IPS-18c (cell line): ENCODE data around the gene VSTM2B.
"Not testable (repeated sequence)": the region's sequence is repeated elsewhere in the genome, so short reads cannot be mapped to it uniquely, and the experiment has no call there.

ENCODE experiments used
- H3K4me3 ChIP-seq: 2 replicates; pipeline ENCODE4 v1.7.0; 2013; ENCODE audit warnings: low read depth, mild to moderate bottlenecking, low read length, moderate library complexity; ENCODE audit not compliant: insufficient read depth
- H3K9me3 ChIP-seq: one replicate; pipeline ENCODE4 v1.6.1; 2013; ENCODE audit warnings: mild to moderate bottlenecking, low read length, moderate library complexity; ENCODE audit not compliant: control insufficient read depth, insufficient read depth

The VSTM2B gene

GRCh38 chr19:29525901-29526729, at the start of gene VSTM2B:
TSS of gene VSTM2B (plus strand) at chr19:29525994. CDS start at chr19:29526584, 590 bp downstream.
- H3K4me3 ChIP-seq, result peak within 1 kb of the TSS; percentile 53

GRCh38 chr19:29476528-29476927, 49.3 kb upstream of the VSTM2B start:
- Histone ChIP-seq H3K9me3 (peaks cover 2% of the 10 kb centered on the region), H3K4me3 (no peak overlapping the region)

More at GRCh38 chr19:29525901-29526729, at the start of gene VSTM2B:
- peaks cover 7% of the 10 kb centered on the region for H3K9me3 ChIP-seq

DNA sequence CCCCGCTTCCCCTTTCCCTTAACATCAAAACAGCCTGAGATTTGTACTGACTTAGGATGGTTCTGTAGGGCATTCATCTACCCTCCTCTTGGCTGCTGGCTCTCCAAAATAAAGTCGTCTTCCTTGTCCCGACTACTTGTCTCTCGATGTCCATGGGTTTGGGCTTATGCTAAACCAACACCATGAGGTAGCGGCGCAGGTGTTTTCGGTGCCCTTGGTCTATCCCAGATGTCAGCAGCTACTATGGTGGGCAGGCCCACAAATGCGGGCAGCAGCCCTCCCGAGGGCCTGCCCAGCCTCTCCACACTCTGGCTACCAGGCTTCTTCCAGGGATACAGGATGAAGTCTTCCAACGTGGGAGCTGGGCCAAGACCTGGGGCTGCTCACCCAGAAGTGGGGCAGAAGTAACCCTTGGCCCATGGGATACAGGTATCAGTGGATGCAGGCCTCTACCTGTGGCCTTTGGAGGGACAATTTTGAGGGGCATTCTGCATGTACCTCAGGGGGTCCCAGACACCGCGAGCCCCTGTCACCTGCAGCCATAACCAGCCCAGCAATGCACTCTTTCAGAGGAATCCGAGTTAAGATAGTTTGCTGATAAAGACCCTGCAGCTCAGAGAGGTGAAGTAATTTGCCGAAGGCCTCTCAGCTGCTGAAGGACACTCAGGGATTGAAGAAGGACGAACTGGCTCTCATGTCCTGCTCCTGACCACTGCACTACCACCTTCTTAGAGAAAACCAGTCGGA, 47.8 kb upstream of the VSTM2B start:
- no peak overlapping the region for H3K4me3 ChIP-seq

DNA sequence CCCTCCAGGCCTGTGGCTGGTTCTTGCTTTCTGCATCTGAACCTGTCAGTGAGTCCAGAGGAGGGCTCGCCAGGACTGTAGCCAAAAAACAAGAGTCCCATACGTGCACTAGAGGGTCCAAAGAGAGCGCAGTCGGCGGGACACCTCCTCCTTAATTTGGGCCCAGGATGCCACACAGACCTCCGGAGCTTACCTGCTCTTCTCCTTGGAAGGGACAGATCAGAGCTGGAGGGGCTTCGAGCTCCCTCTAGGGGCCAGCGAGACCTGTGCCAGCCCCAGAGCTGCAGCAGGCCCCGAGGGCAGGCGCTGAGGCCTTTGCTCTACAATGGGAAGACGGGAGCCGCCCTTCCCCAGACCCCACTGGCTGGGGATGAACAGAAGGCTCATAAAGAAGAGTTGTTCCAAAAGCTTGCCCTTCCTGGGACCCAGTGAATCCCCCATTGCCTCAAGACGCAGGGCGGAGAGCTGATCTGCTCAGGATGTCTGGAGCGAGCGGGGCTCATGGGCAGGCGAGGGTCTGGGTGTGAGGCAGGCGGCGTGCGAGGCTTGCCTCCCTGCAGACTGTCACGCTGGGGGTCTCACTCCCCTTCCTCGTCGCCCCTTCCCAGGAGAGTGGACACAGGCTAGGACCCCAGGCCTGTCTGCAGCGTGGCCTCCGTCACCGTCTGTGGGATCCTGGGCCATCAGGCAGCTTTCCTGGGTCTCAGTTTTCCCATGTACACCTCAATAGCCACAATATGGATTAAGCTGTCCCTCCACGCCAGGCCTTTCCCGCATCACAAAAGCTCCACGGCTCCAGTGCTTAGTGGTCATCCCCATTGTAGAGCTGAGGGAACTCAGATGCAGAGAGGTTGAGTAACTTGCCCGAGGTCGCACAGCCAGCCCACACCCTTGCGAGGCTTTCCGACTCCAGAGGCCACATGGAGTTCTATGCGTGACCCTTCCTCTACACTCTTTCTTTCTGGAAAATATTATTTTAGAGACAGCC, 46.9 kb upstream of the VSTM2B start:
- H3K9me3 ChIP-seq, result peaks cover 2% of the 10 kb centered on the region
- no peak overlapping the region for H3K4me3 ChIP-seq

More for the DNA sequence above, 47.8 kb upstream of the VSTM2B start:
- H3K9me3 ChIP-seq, result peaks cover 2% of the 10 kb centered on the region

GRCh38 chr19:29479941-29480340, 45.9 kb upstream of the VSTM2B start:
- H3K9me3 ChIP-seq, result peaks cover 2% of the 10 kb centered on the region
- no peak overlapping the region for H3K4me3 ChIP-seq

DNA sequence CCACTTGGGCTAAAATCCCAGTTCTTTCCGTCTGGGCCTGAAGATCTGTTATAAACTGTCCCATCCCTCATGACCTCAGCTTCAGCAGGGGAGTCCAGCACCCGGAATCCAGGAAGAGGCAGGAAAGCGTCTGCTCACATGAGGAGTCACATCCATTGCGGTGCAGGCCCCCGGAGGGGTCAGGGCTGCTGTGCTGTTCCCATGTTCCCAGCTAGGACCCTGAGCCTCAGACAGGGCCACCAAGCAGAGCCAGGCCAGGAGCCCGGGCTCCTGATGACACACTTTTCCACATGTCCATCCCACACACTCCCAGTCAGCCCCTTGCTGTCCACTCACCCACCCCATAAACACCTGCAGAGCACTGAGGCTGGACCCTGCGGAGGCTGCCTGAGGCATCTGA, 45.3 kb upstream of the VSTM2B start:
- H3K9me3 ChIP-seq, result peaks cover 2% of the 10 kb centered on the region
- H3K4me3 ChIP-seq, result no peak overlapping the region

DNA sequence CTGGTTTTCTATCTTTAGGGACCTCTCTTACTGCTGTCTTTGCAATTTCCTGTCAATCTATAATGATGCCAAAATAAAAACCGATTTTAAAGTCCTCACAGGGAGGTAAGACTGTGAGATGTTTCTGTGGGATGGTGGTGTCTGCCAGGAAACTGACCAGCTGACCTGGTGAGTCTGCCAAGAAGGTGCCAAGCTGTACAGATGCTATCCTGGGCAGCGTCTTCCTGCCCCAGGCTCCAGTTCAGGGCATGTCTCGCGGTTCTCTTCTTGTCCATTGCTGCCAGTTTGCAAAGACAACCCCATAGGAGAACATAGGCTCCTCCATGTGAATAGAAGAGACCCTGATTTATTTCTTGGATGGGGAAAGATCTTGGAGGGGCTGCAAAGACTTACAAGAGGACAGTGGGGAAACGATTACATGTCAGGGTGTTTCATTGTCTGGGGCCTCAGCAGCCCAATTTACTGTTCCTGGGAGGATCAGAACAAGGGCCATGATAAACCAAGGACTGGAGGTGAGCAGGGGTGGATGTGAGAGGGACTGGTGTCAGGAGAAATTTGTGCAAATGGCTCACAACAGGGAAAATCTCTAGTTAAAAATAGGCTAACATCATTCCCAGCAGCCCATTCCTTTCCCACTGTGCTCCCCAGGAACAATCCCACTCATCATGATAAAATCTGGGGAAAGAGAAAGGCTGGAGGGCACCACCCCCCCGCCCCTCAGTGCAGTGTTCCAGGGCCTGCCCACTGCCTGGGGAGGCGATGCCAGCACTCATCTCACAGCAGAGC, 42.7 kb upstream of the VSTM2B start:
- H3K4me3 ChIP-seq, result no peak overlapping the region
- peaks cover 2% of the 10 kb centered on the region for H3K9me3 ChIP-seq

DNA sequence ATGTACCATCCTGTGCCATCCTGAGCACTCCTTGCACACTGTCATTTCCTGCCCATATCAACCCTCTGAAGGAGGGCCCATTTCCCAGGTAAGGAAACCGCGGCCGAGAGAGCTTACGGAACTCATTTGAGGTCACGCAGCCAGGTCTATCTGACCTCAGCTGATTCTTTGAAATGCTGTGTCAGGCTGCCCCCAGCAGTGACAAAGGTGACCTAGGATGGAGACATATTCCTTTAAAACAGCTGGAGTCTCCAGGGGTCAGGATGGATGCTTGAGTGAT, 42.2 kb upstream of the VSTM2B start:
- Histone ChIP-seq H3K9me3 (peaks cover 2% of the 10 kb centered on the region), H3K4me3 (no peak overlapping the region)

DNA sequence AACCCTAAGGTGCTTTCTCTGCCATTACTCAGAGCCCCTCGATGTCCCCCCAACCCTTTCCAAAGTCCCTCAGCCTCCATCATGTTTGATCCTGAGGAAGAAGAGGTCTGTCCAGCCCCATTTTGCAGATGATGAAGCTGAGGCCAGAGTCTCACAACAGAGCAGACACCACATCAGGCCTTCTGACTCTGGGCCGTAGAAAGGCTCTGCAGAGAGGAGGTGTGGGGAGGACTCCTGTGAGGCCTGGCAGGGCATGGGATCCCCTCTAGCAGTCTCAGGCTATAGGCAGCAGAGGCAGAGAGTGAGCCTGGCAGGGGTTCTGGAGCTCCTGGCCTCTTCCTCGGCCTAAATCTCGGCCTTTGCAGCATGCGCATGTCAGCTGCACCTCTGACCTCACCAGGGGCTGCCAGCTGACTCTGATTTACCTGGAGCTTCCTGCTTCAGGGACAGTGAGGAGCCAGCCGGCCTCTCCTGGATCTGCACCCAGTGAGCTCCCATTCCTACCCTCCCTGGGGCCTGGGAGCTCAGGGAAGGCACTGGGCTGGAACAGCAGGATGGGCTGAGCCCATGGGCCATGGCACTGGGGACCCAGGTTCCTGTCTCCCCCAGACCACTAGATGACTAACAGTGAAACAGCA, 41.7 kb upstream of the VSTM2B start:
- peaks cover 2% of the 10 kb centered on the region for H3K9me3 ChIP-seq
- H3K4me3 ChIP-seq, result no peak overlapping the region

DNA sequence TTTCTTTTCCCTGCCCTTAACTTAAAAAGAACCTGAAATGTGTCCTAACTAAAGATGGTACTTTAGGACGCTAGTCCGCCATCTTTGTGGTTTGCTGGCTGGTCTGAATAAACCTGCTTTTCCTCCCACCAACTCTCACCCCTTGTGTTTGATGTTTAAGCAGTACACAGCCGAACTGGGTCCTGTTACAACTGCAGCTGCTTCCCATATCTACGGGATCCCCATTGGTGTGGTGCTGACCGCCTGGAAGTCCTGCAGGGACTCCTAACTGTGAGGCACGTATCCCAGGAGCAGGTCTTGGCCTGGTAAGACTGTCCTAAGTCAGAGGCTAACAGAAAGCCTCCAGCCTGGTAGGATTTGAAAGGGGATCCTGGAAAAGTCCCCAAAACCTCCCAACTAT, 40.9 kb upstream of the VSTM2B start:
- peaks cover 2% of the 10 kb centered on the region for H3K9me3 ChIP-seq
- no peak overlapping the region for H3K4me3 ChIP-seq

DNA sequence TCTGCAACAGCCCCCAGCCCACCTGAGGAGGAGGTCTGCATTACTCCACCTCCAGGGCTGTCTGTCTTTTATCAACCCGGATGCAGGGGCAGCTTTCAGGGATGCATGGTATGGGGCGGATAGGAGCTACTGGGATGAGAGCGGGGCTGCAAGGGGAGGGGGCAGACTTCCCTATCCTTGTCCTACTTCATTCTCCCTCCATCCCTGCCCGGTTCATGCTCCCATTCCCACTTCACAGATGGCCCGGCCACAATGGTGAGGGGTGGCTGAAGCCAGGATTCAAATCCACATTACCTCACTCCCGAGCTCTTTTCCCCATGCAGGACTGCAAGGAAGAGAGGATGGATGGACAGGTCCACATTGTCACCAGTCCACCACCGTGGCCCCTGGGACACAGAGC, 40.5 kb upstream of the VSTM2B start:
- Histone ChIP-seq H3K9me3 (peaks cover 2% of the 10 kb centered on the region), H3K4me3 (no peak overlapping the region)

DNA sequence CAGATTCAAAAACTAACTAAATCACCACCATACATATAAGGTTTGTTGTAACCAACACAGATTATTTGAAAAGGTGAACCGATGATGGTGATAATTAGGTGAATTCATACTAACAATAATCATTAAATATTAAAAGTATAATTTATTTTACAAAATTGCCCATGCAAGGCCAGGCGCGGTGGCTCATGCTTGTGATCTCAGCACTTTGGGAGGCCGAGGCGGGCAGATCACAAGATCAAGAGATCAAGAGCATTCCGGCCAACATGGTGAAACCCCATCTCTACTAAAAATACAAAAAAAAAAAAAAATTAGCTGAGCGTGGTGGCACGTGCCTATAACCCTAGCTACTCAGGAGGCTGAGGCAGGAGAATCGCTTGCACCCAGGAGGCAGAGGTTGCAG, 38.8 kb upstream of the VSTM2B start:
- H3K4me3 ChIP-seq, result not testable (repeated sequence)

DNA sequence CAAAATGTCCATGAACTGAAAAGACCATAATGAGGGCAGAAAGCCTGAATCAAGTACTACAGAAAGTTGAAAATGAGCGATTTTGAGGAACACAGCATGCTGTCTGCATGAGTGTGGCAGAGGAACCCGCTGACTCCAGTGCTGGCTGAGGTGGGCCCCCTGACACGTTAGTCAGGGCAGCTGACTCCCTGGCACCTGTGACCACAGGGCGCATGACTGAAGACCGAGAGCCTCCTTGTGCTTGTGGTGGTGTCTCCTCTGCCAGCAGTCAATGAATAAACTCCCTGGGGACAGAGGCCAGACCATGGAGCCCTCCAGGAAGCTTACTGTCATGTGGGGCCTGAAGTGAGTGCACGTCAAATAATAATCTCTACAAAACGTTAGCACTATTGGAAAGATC, 38.4 kb upstream of the VSTM2B start:
- no peaks in the 10 kb centered on the region for H3K9me3 ChIP-seq

More for the DNA sequence above, 38.8 kb upstream of the VSTM2B start:
- not testable (repeated sequence) for H3K9me3 ChIP-seq

DNA sequence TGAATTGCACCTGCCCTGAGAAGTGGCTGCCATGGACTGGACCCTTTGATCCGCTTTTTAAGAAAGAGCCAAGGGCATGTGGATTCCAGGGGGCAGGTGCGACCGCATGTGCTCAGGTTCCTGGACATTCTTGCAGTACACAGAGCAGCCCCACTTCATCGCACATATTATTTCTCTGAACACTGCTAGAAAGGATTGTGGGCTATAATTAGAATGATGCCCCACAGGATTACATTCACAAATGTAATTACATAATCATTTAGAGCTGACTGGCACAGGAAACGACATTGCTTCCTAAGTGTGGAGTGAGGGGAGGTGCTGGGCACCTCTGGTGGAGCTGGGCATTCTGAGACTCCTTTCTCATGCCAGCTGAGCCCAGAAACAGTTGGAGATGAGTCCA, 37.5 kb upstream of the VSTM2B start:
- no peak overlapping the region for H3K4me3 ChIP-seq
- H3K9me3 ChIP-seq, result no peaks in the 10 kb centered on the region

More for the DNA sequence above, 38.4 kb upstream of the VSTM2B start:
- H3K4me3 ChIP-seq, result no peak overlapping the region

DNA sequence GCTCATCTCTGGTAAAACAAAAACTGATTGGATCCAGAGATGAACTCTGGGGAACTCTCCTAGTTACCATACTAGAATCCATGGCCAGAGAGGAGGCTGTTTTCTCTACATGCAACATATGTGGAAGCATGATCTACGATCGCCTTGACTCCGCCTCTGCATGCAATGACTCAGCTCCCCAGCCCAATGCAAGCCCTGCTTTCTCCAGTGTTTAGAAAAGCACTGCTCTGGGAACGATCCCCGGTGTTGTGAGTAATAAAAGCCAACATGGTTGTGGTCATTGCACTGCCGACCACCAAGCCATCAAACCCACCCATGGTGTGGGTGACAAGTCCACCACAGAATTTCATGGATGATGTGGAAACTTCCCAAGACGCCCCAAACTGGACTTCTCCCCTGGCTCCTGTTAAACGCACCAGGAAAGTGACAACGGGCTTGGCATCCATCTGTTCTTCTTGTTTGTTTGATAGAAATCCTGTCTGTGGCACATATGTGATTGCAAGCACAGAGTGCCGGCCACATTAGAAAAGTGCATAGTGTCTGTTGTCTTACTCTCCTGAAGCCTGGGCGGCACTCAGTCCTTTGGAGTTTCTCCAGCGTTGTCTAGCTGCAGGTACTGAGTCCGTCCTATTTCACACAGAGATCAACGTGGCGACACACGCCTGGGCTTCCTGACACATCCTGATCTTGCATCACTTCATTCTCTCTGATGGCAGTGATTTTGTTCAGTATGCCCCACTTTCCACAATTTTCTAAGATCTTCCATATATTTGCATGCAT, 36.4 kb upstream of the VSTM2B start:
- Histone ChIP-seq H3K4me3 (no peak overlapping the region), H3K9me3 (no peaks in the 10 kb centered on the region)

- no peak overlapping the region for H3K4me3 ChIP-seq
Measured at GRCh38 chr19:29491491-29491890, 34.3 kb upstream of the VSTM2B start.

More at GRCh38 chr19:29491491-29491890, 34.3 kb upstream of the VSTM2B start:
- no peaks in the 10 kb centered on the region for H3K9me3 ChIP-seq
